ENCODE measurements around the gene TTLL11.

Gene TTLL11

DNA sequence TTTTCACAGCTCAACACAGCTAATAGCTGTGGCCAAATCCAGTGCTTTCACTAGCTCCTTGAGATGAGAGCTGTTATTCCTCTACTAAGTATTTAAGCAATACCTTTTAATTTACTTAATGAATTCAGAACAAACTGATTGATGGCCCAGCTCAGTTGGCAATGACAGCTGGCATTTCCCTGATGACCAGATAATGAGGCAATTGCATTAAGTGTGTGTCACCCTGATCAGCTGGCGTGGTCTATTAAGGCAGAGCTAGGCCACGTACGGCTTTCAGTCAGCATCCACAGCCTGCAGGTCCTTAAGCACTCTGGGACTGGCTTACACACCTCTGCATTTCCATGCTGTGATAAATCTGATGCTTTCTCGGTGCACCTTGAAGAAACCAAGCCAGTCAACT is 34.4 kb downstream of the TTLL11 start:
- no peak for DNase-seq (ENCODE audit: extremely low read depth, insufficient read length)
- no peak overlapping the region for H3K4me3 ChIP-seq (replicated peaks; ENCODE audit: low read depth, low read length)
- H3K36me3 ChIP-seq (ENCODE audit: control insufficient read depth, insufficient read depth, low read length), result no peaks in the 10 kb centered on the region
- H3K27me3 ChIP-seq (replicated peaks; ENCODE audit: control insufficient read depth, insufficient read depth, low read length), result no peaks in the 10 kb centered on the region
- TF ChIP-seq, protein P1, sequence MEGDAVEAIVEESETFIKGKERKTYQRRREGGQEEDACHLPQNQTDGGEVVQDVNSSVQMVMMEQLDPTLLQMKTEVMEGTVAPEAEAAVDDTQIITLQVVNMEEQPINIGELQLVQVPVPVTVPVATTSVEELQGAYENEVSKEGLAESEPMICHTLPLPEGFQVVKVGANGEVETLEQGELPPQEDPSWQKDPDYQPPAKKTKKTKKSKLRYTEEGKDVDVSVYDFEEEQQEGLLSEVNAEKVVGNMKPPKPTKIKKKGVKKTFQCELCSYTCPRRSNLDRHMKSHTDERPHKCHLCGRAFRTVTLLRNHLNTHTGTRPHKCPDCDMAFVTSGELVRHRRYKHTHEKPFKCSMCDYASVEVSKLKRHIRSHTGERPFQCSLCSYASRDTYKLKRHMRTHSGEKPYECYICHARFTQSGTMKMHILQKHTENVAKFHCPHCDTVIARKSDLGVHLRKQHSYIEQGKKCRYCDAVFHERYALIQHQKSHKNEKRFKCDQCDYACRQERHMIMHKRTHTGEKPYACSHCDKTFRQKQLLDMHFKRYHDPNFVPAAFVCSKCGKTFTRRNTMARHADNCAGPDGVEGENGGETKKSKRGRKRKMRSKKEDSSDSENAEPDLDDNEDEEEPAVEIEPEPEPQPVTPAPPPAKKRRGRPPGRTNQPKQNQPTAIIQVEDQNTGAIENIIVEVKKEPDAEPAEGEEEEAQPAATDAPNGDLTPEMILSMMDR (IDR thresholded peaks at IDR 0.05; ENCODE audit: insufficient read depth, low read length, poor library complexity, severe bottlenecking), result no peak

DNA sequence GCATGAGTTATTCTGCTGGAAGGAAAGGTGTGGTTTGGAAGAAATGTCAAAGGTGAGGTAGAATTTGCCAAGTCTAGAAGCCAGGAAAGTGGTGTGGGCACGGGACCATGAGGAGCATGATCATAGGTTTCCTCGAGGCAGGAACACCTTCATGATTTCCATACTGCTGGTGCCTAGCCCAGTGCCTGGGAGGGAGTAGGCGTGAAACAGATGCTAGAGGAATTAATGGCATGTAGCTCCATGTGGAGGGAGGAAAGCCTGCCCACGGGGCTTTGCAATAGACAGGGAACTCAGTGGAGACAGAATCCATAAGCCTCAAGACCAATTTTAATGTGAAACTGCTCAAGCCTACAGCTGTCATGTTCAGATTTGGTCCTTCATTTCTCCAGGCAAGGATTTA is 35.1 kb downstream of the TTLL11 start:
- Histone ChIP-seq H3K36me3 (ENCODE audit: control insufficient read depth, insufficient read depth, low read length) (no peaks in the 10 kb centered on the region), H3K4me3 (replicated peaks; ENCODE audit: low read depth, low read length) (no peak overlapping the region), H3K27me3 (replicated peaks; ENCODE audit: control insufficient read depth, insufficient read depth, low read length) (no peaks in the 10 kb centered on the region)
- no peak for DNase-seq (ENCODE audit: extremely low read depth, insufficient read length)
- TF ChIP-seq, protein P1 (IDR thresholded peaks at IDR 0.05; ENCODE audit: insufficient read depth, low read length, poor library complexity, severe bottlenecking), result no peak

DNA sequence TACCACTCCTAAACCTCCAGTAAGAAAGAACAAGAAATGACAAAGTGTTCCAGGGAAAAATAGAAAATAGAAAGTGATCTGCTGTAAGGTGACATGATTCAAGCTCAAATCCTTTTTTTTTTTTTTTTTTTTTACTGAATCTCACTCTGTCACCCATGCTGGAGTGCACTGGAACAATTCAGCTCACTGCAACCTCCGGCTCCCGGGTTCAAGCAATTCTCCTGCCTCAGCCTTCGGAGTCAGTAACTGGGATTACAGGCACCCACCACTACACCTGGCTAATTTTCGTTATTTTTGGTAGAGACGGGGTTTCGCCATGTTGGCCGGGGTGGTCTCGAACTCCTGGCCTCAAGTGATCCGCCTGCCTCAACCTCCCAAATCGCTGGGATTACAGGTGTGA is 35.9 kb downstream of the TTLL11 start:
- no peaks in the 10 kb centered on the region for H3K36me3 ChIP-seq (ENCODE audit: control insufficient read depth, insufficient read depth, low read length)
- H3K4me3 ChIP-seq (replicated peaks; ENCODE audit: low read depth, low read length), result no peak overlapping the region
- TF ChIP-seq, protein P1 (IDR thresholded peaks at IDR 0.05; ENCODE audit: insufficient read depth, low read length, poor library complexity, severe bottlenecking), result no peak
- no peak for DNase-seq (ENCODE audit: extremely low read depth, insufficient read length)
- H3K27me3 ChIP-seq (replicated peaks; ENCODE audit: control insufficient read depth, insufficient read depth, low read length), result no peaks in the 10 kb centered on the region

DNA sequence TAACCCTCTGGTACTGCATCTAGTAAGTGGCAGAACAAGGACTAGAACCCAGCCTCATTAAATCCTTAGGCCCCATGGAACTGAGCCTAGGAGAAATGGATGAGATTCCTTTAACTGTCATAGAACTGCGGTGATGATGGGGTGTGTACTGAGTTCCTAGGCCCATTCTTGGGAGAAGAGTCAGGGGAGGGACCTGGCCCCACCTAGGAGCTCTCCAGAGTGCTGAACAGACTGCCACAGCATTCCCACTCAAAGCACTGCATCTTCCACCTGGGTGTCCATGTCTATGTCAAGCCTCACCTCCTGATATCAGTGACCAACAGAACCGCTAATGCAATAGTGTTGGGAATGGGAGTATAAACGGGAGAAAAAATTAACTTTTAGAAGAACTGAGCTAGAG is 36.6 kb downstream of the TTLL11 start:
- H3K27me3 ChIP-seq (replicated peaks; ENCODE audit: control insufficient read depth, insufficient read depth, low read length), result no peaks in the 10 kb centered on the region
- H3K36me3 ChIP-seq (ENCODE audit: control insufficient read depth, insufficient read depth, low read length), result no peaks in the 10 kb centered on the region
- no peak overlapping the region for H3K4me3 ChIP-seq (replicated peaks; ENCODE audit: low read depth, low read length)
- TF ChIP-seq, protein P1 (IDR thresholded peaks at IDR 0.05; ENCODE audit: insufficient read depth, low read length, poor library complexity, severe bottlenecking), result no peak
- no peak for DNase-seq (ENCODE audit: extremely low read depth, insufficient read length)

DNA sequence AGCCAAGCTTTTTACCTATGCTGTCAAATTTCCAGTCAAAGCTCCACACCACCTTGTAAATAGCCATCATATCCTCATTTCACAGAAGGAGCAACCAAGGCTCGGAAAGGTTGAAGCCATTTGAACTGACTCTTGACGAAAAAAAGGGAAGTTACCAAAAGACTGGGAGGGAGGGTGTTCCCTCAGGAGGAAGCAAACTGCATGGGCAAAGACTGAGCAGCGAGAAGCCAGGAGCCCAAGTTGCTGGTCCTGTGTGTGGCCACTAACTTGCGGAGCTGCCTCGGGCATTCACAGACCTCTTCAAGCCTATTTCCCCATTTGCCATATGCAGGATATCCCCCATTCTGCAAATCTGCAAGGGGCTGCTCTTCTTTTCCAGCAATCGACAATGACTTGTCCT is 37.4 kb downstream of the TTLL11 start:
- TF ChIP-seq, protein P1 (IDR thresholded peaks at IDR 0.05; ENCODE audit: insufficient read depth, low read length, poor library complexity, severe bottlenecking), result no peak
- H3K27me3 ChIP-seq (replicated peaks; ENCODE audit: control insufficient read depth, insufficient read depth, low read length), result no peaks in the 10 kb centered on the region
- DNase-seq (ENCODE audit: extremely low read depth, insufficient read length), result no peak

More for the DNA sequence above, 37.4 kb downstream of the TTLL11 start:
- H3K4me3 ChIP-seq (replicated peaks; ENCODE audit: low read depth, low read length), result no peak overlapping the region
- no peaks in the 10 kb centered on the region for H3K36me3 ChIP-seq (ENCODE audit: control insufficient read depth, insufficient read depth, low read length)
